ENCODE results near the gene ZNF385C.

DNA sequence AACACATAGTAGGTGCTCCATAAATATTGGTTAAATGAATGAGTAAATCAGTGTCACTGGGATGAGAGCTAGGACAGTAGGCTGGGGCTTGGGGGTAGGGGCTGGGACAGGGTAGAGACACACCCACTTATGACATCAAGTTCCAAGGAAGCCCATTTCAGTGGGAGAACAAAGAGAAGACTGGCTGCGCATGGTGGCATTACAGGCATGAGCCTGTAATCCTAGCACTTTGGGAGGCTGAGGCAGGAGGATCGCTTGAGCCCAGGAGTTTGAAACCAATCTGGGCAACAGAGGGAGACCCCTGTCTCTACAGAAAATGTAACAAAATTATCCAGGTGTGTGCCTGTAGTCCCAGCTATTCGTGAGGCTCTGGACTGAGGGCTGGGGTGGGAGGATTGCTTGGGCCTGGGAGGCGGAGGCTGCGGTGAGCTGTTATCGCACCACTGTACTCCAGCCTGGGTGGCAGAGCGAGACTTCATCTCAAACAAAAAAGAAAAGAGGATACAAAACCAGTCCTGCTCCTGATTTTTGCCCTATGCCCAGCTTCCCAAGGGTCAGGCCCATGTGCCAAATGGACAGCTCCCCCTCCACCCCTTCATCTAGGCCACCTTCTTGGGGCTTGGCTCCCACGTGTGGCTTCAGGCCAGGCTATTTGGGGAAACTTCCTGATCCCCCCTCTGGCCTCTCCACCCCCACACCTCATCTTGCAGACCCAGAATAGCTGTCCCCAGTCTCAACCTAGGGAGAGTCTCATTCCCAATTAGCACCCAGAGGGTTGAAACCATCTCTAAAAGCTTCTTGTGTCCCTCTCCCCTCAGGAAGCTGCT is 7.1 kb downstream of the ZNF385C start:
- TF ChIP-seq, protein P1, sequence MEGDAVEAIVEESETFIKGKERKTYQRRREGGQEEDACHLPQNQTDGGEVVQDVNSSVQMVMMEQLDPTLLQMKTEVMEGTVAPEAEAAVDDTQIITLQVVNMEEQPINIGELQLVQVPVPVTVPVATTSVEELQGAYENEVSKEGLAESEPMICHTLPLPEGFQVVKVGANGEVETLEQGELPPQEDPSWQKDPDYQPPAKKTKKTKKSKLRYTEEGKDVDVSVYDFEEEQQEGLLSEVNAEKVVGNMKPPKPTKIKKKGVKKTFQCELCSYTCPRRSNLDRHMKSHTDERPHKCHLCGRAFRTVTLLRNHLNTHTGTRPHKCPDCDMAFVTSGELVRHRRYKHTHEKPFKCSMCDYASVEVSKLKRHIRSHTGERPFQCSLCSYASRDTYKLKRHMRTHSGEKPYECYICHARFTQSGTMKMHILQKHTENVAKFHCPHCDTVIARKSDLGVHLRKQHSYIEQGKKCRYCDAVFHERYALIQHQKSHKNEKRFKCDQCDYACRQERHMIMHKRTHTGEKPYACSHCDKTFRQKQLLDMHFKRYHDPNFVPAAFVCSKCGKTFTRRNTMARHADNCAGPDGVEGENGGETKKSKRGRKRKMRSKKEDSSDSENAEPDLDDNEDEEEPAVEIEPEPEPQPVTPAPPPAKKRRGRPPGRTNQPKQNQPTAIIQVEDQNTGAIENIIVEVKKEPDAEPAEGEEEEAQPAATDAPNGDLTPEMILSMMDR (IDR thresholded peaks at IDR 0.05), result no peak
- TF ChIP-seq POLR2A (IDR thresholded peaks at IDR 0.05) (no peak), EP300 (IDR thresholded peaks at IDR 0.05; ENCODE audit: low read depth) (no peak)
